ENCODE measurements around the gene GNAQ.

Gene GNAQ

DNA sequence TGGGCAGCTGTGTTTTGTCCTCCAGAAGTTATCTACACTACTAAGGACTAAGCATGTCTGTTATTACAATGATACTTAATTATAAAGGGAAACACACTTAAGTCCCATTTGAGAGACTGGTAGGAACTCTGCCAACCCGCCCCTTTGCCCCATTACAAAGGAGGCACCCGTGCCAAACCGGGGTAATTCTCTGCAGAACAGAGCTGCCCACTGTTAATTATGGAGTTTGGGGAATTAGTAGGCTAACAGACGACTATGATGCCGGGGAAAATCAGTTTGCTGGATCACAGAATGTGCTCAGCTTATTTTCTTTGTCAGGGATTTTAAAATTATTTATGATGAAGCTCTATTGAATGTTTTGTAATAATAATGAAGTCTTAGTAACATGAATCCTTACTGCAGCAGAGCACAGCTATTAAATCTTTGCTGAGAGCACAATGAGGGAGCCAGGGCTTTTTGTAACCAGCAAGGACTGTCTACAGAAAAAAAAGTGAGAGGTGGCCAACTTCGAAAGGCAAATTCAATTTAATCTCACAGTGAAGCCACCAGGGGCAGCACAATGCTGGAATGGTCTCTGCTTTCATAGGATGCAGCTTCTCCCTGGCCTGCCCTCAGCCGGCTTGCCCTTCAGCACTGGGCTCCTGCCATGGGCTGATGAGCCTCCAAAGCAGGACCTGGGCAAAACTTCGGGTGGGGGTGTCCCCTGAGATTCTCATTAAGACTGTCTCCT lies 134.5 kb downstream of the GNAQ start:
- peak; percentile 37 for TF ChIP-seq CTCF (IDR thresholded peaks at IDR 0.05; ENCODE audit: low read length, missing control alignments)
- DNase-seq (ENCODE audit: low read depth), result peak; percentile 40
- no peak overlapping the region for H3K4me3 ChIP-seq (replicated peaks; ENCODE audit: low read depth, low read length)

GRCh38 chr9:77896269-77896937 lies 135.2 kb downstream of the GNAQ start:
- no peak for TF ChIP-seq CTCF (IDR thresholded peaks at IDR 0.05; ENCODE audit: low read length, missing control alignments)
- no peak overlapping the region for H3K4me3 ChIP-seq (replicated peaks; ENCODE audit: low read depth, low read length)
- no peak for DNase-seq (ENCODE audit: low read depth)

GRCh38 chr9:77893706-77894105 lies 137.9 kb downstream of the GNAQ start:
- TF ChIP-seq CTCF (IDR thresholded peaks at IDR 0.05; ENCODE audit: low read length, missing control alignments), result no peak
- no peak overlapping the region for H3K4me3 ChIP-seq (replicated peaks; ENCODE audit: low read depth, low read length)
- DNase-seq (ENCODE audit: low read depth), result no peak

GRCh38 chr9:77892955-77893514 lies 138.6 kb downstream of the GNAQ start:
- H3K4me3 ChIP-seq (replicated peaks; ENCODE audit: low read depth, low read length), result no peak overlapping the region
- DNase-seq (ENCODE audit: low read depth), result no peak
- no peak for TF ChIP-seq CTCF (IDR thresholded peaks at IDR 0.05; ENCODE audit: low read length, missing control alignments)

DNA sequence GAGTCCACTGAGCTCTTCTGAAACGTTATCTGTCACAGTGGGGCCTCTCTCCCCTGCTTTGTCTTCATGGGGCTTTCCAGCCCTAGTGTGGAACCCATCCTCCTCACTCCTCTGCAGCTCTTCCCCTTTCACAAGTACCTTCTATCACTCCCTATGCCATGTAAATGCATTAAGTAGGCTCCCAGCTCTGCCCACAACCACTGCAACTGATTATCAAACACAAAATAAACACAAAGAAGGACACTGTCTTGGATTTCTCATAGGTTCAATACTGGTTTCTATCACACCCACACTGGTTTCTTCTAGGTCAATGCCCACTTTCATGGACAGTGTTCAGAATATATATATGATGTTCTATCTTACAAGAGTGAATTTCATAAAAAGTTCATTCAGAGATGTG lies 139.4 kb downstream of the GNAQ start:
- no peak for TF ChIP-seq CTCF (IDR thresholded peaks at IDR 0.05; ENCODE audit: low read length, missing control alignments)
- no peak for DNase-seq (ENCODE audit: low read depth)
- no peak overlapping the region for H3K4me3 ChIP-seq (replicated peaks; ENCODE audit: low read depth, low read length)

GRCh38 chr9:77891128-77891800 lies 140.3 kb downstream of the GNAQ start:
- DNase-seq (ENCODE audit: low read depth), result no peak
- TF ChIP-seq CTCF (IDR thresholded peaks at IDR 0.05; ENCODE audit: low read length, missing control alignments), result no peak
- no peak overlapping the region for H3K4me3 ChIP-seq (replicated peaks; ENCODE audit: low read depth, low read length)
